Measurements from ENCODE around the gene SRC.
A peak's percentile ranks its signal among the peaks of the same experiment; 100 is the strongest.

Gene SRC

GRCh38 chr20:37355252-37356180 is 9.6 kb downstream of the SRC start:
- no peak overlapping the region for H3K4me3 ChIP-seq (replicated peaks; ENCODE audit: low read depth, low read length)
- no peak for DNase-seq (ENCODE audit: low read depth)
- TF ChIP-seq CTCF (IDR thresholded peaks at IDR 0.05; ENCODE audit: low read length, missing control alignments): no peak

GRCh38 chr20:37356387-37356786 is 10.4 kb downstream of the SRC start:
- no peak overlapping the region for H3K4me3 ChIP-seq (replicated peaks; ENCODE audit: low read depth, low read length)

GRCh38 chr20:37356961-37357371 is 11.0 kb downstream of the SRC start:
- no peak overlapping the region for H3K4me3 ChIP-seq (replicated peaks; ENCODE audit: low read depth, low read length)
- no peak for TF ChIP-seq CTCF (IDR thresholded peaks at IDR 0.05; ENCODE audit: low read length, missing control alignments)
- DNase-seq (ENCODE audit: low read depth): no peak

More at GRCh38 chr20:37356387-37356786, 10.4 kb downstream of the SRC start:
- DNase-seq (ENCODE audit: low read depth): peak; percentile 39
- no peak for TF ChIP-seq CTCF (IDR thresholded peaks at IDR 0.05; ENCODE audit: low read length, missing control alignments)

- no peak overlapping the region for H3K4me3 ChIP-seq (replicated peaks; ENCODE audit: low read depth, low read length)
- DNase-seq (ENCODE audit: low read depth): no peak
- TF ChIP-seq CTCF (IDR thresholded peaks at IDR 0.05; ENCODE audit: low read length, missing control alignments): no peak
Observed at GRCh38 chr20:37357481-37358365, 11.8 kb downstream of the SRC start.

- H3K4me3 ChIP-seq (replicated peaks; ENCODE audit: low read depth, low read length): no peak overlapping the region
- DNase-seq (ENCODE audit: low read depth): no peak
- no peak for TF ChIP-seq CTCF (IDR thresholded peaks at IDR 0.05; ENCODE audit: low read length, missing control alignments)
Observed at GRCh38 chr20:37358366-37359150, 12.6 kb downstream of the SRC start.

GRCh38 chr20:37359331-37359730 is 13.4 kb downstream of the SRC start:
- no peak for TF ChIP-seq CTCF (IDR thresholded peaks at IDR 0.05; ENCODE audit: low read length, missing control alignments)
- no peak for DNase-seq (ENCODE audit: low read depth)
- H3K4me3 ChIP-seq (replicated peaks; ENCODE audit: low read depth, low read length): no peak overlapping the region

Data from fibroblast of pulmonary artery (primary cell).